Testis (tissue), 3 donors: ENCODE measurements around the gene ABHD17B. TPM values are rescaled to one million over a fixed set of nuclear protein-coding genes. Genes with fewer than 3 reads are reported as not detected.

Experiments
- DNase-seq: peaks from one replicate; pipeline ENCODE4 v3.0.0-alpha.2; 2019
- H3K27ac ChIP-seq, 2 donors: fragments of 200-600 bp; sonication (generic); one replicate each; pipeline ENCODE4 v1.5.1; 2019
- H3K27me3 ChIP-seq: fragments of 200-600 bp; sonication (generic); one replicate; pipeline ENCODE4 v1.5.1; 2019
- H3K36me3 ChIP-seq: fragments of 200-600 bp; sonication (generic); one replicate; pipeline ENCODE4 v1.5.1; 2017; ENCODE audit warnings: low read depth; ENCODE audit errors: missing control alignments
- H3K4me1 ChIP-seq: fragments of 200-600 bp; sonication (generic); one replicate; pipeline ENCODE4 v1.5.1; 2019
- H3K4me3 ChIP-seq, 2 donors: fragments of 200-600 bp; sonication (generic); one replicate each; pipeline ENCODE4 v1.5.1; 2017 to 2019
- H3K9me3 ChIP-seq: fragments of 200-600 bp; sonication (generic); one replicate; pipeline ENCODE4 v1.5.1; 2017
- CTCF ChIP-seq, 3 experiments: fragments of 450-650 bp in 2 of 3; fragments of 200-600 bp in 1 of 3; sonication (generic) in 1 of 3; IDR thresholded peaks; one replicate each; pipeline ENCODE4 v1.5.1; 2016 to 2019; ENCODE audit warnings: antibody characterized with exemption in 3 of 3, mild to moderate bottlenecking in 2 of 3, moderate library complexity in 1 of 3
- POLR2A ChIP-seq: fragments of 450-650 bp; IDR thresholded peaks from one replicate; pipeline ENCODE4 v1.6.1; 2017; ENCODE audit warnings: antibody characterized with exemption, mild to moderate bottlenecking, moderate library complexity
- WGBS, 2 donors: methylation state at CpG; one replicate each; pipeline ENCODE4 v1.1.5; 2018; 5-methylcytosine and 5-hydroxymethylcytosine counted together
- intact Hi-C: fragments of 100-400 bp; cut with DNase I; formaldehyde crosslinking; loops from one replicate; pipeline ENCODE4 v1.15.1; 2023; ENCODE audit warnings: low total_unique reads
- polyA plus RNA-seq: library from polyadenylated mRNA; stranded (reverse); fragments of 350-450 nt; fragmentation: Illumina TruSeq; extraction: RNeasy Lipid Tissue Mini Kit (QIAGEN cat#74804); gene quantifications from one replicate; pipeline ENCODE4 v1.2.3, GENCODE V29; 2014; ENCODE audit warnings: low read depth, low replicate concordance; ENCODE audit not compliant: insufficient read depth
- total RNA-seq, 2 donors: library from RNA; depleted of rRNA; stranded (reverse); fragments of >200 nt; gene quantifications; one replicate each; pipeline ENCODE4 v1.2.3, GENCODE V29; 2016

Gene ABHD17B
- total and polyA plus RNA-seq, 3 donors from 2014 or later, result 31.3 to 42.2 (median 41.3) TPM

- Histone ChIP-seq H3K4me3 (no peak overlapping the region), H3K27ac (no peak overlapping the region), H3K4me1 (no peaks in the 10 kb centered on the region), H3K27me3 (no peaks in the 10 kb centered on the region), H3K9me3 (no peaks in the 10 kb centered on the region), H3K36me3 (no peaks in the 10 kb centered on the region)
- no peak for DNase-seq
- TF ChIP-seq CTCF (IDR thresholded peaks at IDR 0.05) (no peak), POLR2A (no peak)
- intact Hi-C loops, result no loop called here
These were observed 14.8 kb upstream of the ABHD17B start for GRCh38 chr9:71925834-71926233.

GRCh38 chr9:71924576-71924975 lies 13.6 kb upstream of the ABHD17B start:
- Histone ChIP-seq H3K4me3 (no peak overlapping the region), H3K27me3 (no peaks in the 10 kb centered on the region), H3K9me3 (no peaks in the 10 kb centered on the region), H3K36me3 (no peaks in the 10 kb centered on the region), H3K4me1 (no peaks in the 10 kb centered on the region), H3K27ac (no peak overlapping the region)
- DNase-seq, result no peak
- TF ChIP-seq CTCF (IDR thresholded peaks at IDR 0.05) (no peak), POLR2A (no peak)
- intact Hi-C loops, result no loop called here

GRCh38 chr9:71921190-71921814 lies 10.3 kb upstream of the ABHD17B start:
- intact Hi-C loops, result no loop called here
- Histone ChIP-seq H3K36me3 (no peaks in the 10 kb centered on the region), H3K4me3 (no peak overlapping the region), H3K9me3 (no peaks in the 10 kb centered on the region), H3K4me1 (no peaks in the 10 kb centered on the region), H3K27me3 (no peaks in the 10 kb centered on the region), H3K27ac (no peak overlapping the region)
- TF ChIP-seq POLR2A (no peak), CTCF (IDR thresholded peaks at IDR 0.05) (no peak)
- no peak for DNase-seq

- no peaks in the 10 kb centered on the region for H3K36me3 ChIP-seq
- no peak overlapping the region for H3K27ac ChIP-seq
- 74 to 88% methylated on average over 1 of the region's 1 CpG for WGBS, 2 donors
- H3K4me1 ChIP-seq, result no peaks in the 10 kb centered on the region
- H3K4me3 ChIP-seq, result no peak overlapping the region
- H3K27me3 ChIP-seq, result no peaks in the 10 kb centered on the region
- TF ChIP-seq POLR2A, result no peak
- no peak for TF ChIP-seq CTCF (IDR thresholded peaks at IDR 0.05)
- H3K9me3 ChIP-seq, result no peaks in the 10 kb centered on the region
- DNase-seq, result no peak
- intact Hi-C loops, result no loop called here
These were observed 9.6 kb upstream of the ABHD17B start for GRCh38 chr9:71920456-71921189.

GRCh38 chr9:71918419-71918818 lies 7.4 kb upstream of the ABHD17B start:
- Histone ChIP-seq H3K9me3 (no peaks in the 10 kb centered on the region), H3K27me3 (no peaks in the 10 kb centered on the region), H3K27ac (no peak overlapping the region), H3K4me1 (no peaks in the 10 kb centered on the region), H3K36me3 (no peaks in the 10 kb centered on the region), H3K4me3 (no peak overlapping the region)
- intact Hi-C loops, result no loop called here
- no peak for DNase-seq
- TF ChIP-seq POLR2A, result no peak
- no peak for TF ChIP-seq CTCF (IDR thresholded peaks at IDR 0.05)
- 93 to 98% methylated on average over 5 of the region's 5 CpGs for WGBS, 2 donors
